K562 (cell line): Measurements from ENCODE around the gene ADAMTS2. TPM values are rescaled to one million over a fixed set of nuclear protein-coding genes. Genes with fewer than 3 reads are reported as not detected.

ENCODE experiments used
- EWSR1 ChIP-seq: fragments of 450-650 bp; IDR thresholded peaks from 2 replicates; pipeline ENCODE4 v1.6.1; 2018; ENCODE audit warnings: borderline replicate concordance, mild to moderate bottlenecking, low read depth, moderate library complexity; ENCODE audit not compliant: partially characterized antibody
- NR4A1 ChIP-seq, 2 experiments: fragments of 250-450 bp in 1 of 2; fragments of 450-650 bp in 1 of 2; sonication (Bioruptor Pico) in 1 of 2; IDR thresholded peaks; 2 replicates each; pipeline versions ENCODE4 v1.4.0 to v1.6.1; 2016 to 2020; ENCODE audit warnings: mild to moderate bottlenecking in 2 of 2, missing compliant biosample characterization in 1 of 2, missing genetic modification characterization in 1 of 2, moderate library complexity in 1 of 2
- ZC3H8 ChIP-seq: fragments of 450-650 bp; IDR thresholded peaks from 2 replicates; pipeline ENCODE4 v1.6.1; 2017
- ZFP36 ChIP-seq: fragments of 150-350 bp; IDR thresholded peaks from 2 replicates; pipeline ENCODE4 v1.6.1; 2018; ENCODE audit warnings: low read length, low read depth; ENCODE audit not compliant: partially characterized antibody
- ZNF197 ChIP-seq: fragments of 200-800 bp; sonication (Bioruptor generic); IDR thresholded peaks from 2 replicates; pipeline ENCODE4 v1.6.1; 2016; ENCODE audit warnings: low read depth, missing genetic modification characterization, missing compliant biosample characterization
- polyA plus RNA-seq, 8 experiments: library from polyadenylated mRNA; depleted of rRNA in 4 of 8; stranded (reverse) in 5 of 8; unstranded in 3 of 8; fragments of >200 nt; fragmentation: Nextera tagmentation in 2 of 8; fragmentation: Illumina TruSeq in 1 of 8; extraction: Ambion mirVana in 2 of 8; extraction: Trizol in 1 of 8; gene quantifications; 2 replicates each; pipeline versions ENCODE4 v1.2.1 to v1.2.3, GENCODE V29; 2011 to 2014; ENCODE audit warnings: inconsistent platforms in 1 of 8, missing spikeins in 1 of 8
- total RNA-seq, 7 experiments: library from RNA; depleted of rRNA in 6 of 7; stranded (reverse); fragments of >200 nt in 6 of 7; fragmentation: Illumina TruSeq in 2 of 7; extraction: Trizol in 2 of 7; gene quantifications; 2 replicates each; pipeline versions ENCODE4 v1.2.1 to v1.2.3, GENCODE V29; 2011 to 2021; ENCODE audit warnings: low replicate concordance in 1 of 7
- TF ChIP-seq, protein P1 (sequence below), 2 experiments: fragments of 450-650 bp in 1 of 2; sonication (generic) in 1 of 2; formaldehyde crosslinking in 1 of 2; IDR thresholded peaks; 2 replicates each; pipeline versions ENCODE4 v1.7.1 to v1.9.0; 2016 to 2022; ENCODE audit warnings: inconsistent platforms in 1 of 2, mild to moderate bottlenecking in 1 of 2, missing genetic modification reagents in 1 of 2

ADAMTS2 gene
- total and polyA plus RNA-seq, 9 of the 15 experiments (the other 6 are each of a cell fraction or from before 2014, with no cell fraction given): not detected

DNA sequence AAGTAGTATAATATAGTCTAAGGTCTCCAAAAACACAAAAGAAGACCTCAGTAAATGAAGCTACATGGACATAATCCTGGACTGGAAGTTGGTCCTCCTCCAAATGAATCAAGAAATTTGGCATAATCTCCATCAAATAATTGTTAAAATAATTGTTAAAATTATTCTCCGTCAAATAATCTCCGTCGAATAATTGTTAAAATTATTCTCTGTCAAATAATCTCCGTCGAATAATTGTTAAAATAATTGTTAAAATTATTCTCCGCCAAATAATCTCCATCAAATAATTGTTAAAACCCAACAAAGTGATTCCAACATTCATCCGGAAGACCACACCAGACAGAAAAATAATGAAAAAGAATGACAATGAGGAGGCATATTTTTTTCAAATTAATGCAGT lies 130.6 kb downstream of the ADAMTS2 start (continued):
- TF ChIP-seq, protein P1, sequence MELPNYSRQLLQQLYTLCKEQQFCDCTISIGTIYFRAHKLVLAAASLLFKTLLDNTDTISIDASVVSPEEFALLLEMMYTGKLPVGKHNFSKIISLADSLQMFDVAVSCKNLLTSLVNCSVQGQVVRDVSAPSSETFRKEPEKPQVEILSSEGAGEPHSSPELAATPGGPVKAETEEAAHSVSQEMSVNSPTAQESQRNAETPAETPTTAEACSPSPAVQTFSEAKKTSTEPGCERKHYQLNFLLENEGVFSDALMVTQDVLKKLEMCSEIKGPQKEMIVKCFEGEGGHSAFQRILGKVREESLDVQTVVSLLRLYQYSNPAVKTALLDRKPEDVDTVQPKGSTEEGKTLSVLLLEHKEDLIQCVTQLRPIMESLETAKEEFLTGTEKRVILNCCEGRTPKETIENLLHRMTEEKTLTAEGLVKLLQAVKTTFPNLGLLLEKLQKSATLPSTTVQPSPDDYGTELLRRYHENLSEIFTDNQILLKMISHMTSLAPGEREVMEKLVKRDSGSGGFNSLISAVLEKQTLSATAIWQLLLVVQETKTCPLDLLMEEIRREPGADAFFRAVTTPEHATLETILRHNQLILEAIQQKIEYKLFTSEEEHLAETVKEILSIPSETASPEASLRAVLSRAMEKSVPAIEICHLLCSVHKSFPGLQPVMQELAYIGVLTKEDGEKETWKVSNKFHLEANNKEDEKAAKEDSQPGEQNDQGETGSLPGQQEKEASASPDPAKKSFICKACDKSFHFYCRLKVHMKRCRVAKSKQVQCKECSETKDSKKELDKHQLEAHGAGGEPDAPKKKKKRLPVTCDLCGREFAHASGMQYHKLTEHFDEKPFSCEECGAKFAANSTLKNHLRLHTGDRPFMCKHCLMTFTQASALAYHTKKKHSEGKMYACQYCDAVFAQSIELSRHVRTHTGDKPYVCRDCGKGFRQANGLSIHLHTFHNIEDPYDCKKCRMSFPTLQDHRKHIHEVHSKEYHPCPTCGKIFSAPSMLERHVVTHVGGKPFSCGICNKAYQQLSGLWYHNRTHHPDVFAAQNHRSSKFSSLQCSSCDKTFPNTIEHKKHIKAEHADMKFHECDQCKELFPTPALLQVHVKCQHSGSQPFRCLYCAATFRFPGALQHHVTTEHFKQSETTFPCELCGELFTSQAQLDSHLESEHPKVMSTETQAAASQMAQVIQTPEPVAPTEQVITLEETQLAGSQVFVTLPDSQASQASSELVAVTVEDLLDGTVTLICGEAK (IDR thresholded peaks at IDR 0.05): no peak
- TF ChIP-seq, protein P1 (CRISPR knock-in tag; IDR thresholded peaks at IDR 0.05): no peak
- TF ChIP-seq EWSR1 (no peak), NR4A1 (CRISPR knock-in tag; IDR thresholded peaks at IDR 0.05) (no peak), NR4A1 (tag; IDR thresholded peaks at IDR 0.05) (no peak), ZFP36 (no peak), ZNF197 (CRISPR knock-in tag) (no peak), ZC3H8 (no peak)
